Lower lobe of right lung (tissue), 2 donors: ENCODE measurements around the gene ASB9. TPM values are rescaled to one million over a fixed set of nuclear protein-coding genes. Genes with fewer than 3 reads are reported as not detected.
"Not testable (repeated sequence)": the region's sequence is repeated elsewhere in the genome, so short reads cannot be mapped to it uniquely, and the experiment has no call there.

Experiments used
- ATAC-seq, 2 donors: fragments of 200-7000 bp; cut with Tn5 transposase; one replicate each; pipeline ENCODE4 v1.9.1; 2020 to 2022; ENCODE audit warnings: mild to moderate bottlenecking in 2 of 2, moderate library complexity in 2 of 2
- DNase-seq: peaks from one replicate; pipeline ENCODE4 v3.0.0-alpha.2; 2020
- H3K27ac ChIP-seq: fragments of 200-600 bp; one replicate; pipeline ENCODE4 v1.8.0; 2022
- H3K27me3 ChIP-seq: fragments of 200-600 bp; one replicate; pipeline ENCODE4 v1.8.0; 2022; ENCODE audit warnings: low read depth
- H3K36me3 ChIP-seq: fragments of 200-600 bp; one replicate; pipeline ENCODE4 v1.8.0; 2022; ENCODE audit warnings: mild to moderate bottlenecking
- H3K4me1 ChIP-seq: fragments of 200-600 bp; one replicate; pipeline ENCODE4 v1.8.0; 2022
- H3K4me3 ChIP-seq: fragments of 200-600 bp; one replicate; pipeline ENCODE4 v1.8.0; 2022; ENCODE audit warnings: mild to moderate bottlenecking
- H3K9me3 ChIP-seq: fragments of 200-600 bp; one replicate; pipeline ENCODE4 v1.8.0; 2022
- intact Hi-C: fragments of 100-400 bp; cut with DNase I; formaldehyde crosslinking; loops from one replicate; pipeline ENCODE4 v1.11.0; 2022
- total RNA-seq: library from RNA; stranded (reverse); fragmentation: NEBNext Ultra II Directional; extraction: Animal tissue kit (Norgen Biotek cat#: 25700); gene quantifications from one replicate; pipeline ENCODE4 v1.2.1, GENCODE V29; 2021
- TF ChIP-seq, protein P1 (sequence below): fragments of 200-600 bp; IDR thresholded peaks from one replicate; pipeline ENCODE4 v1.8.0; 2022; ENCODE audit warnings: antibody characterized with exemption, mild to moderate bottlenecking
- donor health status: DM: no; HTN: yes; CAD: no; lungs with severe emphysema.

The ASB9 gene
- total RNA-seq, 1 donor from 2014 or later: 6.0 TPM

GRCh38 chrX:15202454-15203177 is 67.3 kb downstream of the ASB9 start:
- ATAC-seq: no peak
- Histone ChIP-seq H3K27ac (no peak overlapping the region), H3K4me3 (no peak overlapping the region), H3K27me3 (no peaks in the 10 kb centered on the region), H3K36me3 (no peaks in the 10 kb centered on the region), H3K4me1 (no peaks in the 10 kb centered on the region), H3K9me3 (no peaks in the 10 kb centered on the region)
- intact Hi-C loops: no loop called here
- TF ChIP-seq, protein P1, sequence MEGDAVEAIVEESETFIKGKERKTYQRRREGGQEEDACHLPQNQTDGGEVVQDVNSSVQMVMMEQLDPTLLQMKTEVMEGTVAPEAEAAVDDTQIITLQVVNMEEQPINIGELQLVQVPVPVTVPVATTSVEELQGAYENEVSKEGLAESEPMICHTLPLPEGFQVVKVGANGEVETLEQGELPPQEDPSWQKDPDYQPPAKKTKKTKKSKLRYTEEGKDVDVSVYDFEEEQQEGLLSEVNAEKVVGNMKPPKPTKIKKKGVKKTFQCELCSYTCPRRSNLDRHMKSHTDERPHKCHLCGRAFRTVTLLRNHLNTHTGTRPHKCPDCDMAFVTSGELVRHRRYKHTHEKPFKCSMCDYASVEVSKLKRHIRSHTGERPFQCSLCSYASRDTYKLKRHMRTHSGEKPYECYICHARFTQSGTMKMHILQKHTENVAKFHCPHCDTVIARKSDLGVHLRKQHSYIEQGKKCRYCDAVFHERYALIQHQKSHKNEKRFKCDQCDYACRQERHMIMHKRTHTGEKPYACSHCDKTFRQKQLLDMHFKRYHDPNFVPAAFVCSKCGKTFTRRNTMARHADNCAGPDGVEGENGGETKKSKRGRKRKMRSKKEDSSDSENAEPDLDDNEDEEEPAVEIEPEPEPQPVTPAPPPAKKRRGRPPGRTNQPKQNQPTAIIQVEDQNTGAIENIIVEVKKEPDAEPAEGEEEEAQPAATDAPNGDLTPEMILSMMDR: no peak
- DNase-seq: no peak

DNA sequence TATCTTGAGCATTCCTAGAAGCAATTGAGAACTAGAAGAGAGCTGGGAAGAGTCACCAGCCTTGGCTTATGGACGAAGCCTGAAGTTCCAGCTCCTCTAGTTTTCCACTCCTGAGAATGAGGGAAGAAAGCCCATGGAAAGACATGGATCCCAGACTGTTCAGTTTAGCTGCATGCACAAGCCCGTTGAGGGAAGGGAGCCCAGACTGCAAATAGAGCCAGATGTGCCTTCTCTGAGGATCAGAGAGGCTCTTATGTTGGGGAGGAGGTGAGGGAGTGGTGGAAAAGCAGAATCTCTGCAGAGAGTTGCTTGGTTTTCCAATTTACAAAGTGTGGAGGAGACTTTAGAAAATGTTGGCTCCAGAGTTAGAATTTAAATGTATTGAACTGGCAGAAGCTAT is 69.0 kb downstream of the ASB9 start:
- TF ChIP-seq, protein P1: no peak
- DNase-seq (no peak), ATAC-seq (no peak)
- no peaks in the 10 kb centered on the region for H3K27me3 ChIP-seq
- intact Hi-C loops: no loop called here
- H3K4me3 ChIP-seq: no peak overlapping the region
- H3K4me1 ChIP-seq: no peaks in the 10 kb centered on the region
- H3K9me3 ChIP-seq: no peaks in the 10 kb centered on the region
- no peaks in the 10 kb centered on the region for H3K36me3 ChIP-seq
- H3K27ac ChIP-seq: no peak overlapping the region

- H3K27me3 ChIP-seq, ATAC-seq, H3K4me3 ChIP-seq, H3K4me1 ChIP-seq, DNase-seq, H3K27ac ChIP-seq, H3K36me3 ChIP-seq, intact Hi-C loops, H3K9me3 ChIP-seq: not testable (repeated sequence)
These were observed 71.2 kb downstream of the ASB9 start for GRCh38 chrX:15198608-15199202.

- ATAC-seq (no peak), DNase-seq (no peak)
- H3K27me3 ChIP-seq: no peaks in the 10 kb centered on the region
- H3K4me1 ChIP-seq: no peaks in the 10 kb centered on the region
- H3K9me3 ChIP-seq: no peaks in the 10 kb centered on the region
- H3K4me3 ChIP-seq: no peak overlapping the region
- no peaks in the 10 kb centered on the region for H3K36me3 ChIP-seq
- intact Hi-C loops: no loop called here
- no peak overlapping the region for H3K27ac ChIP-seq
- TF ChIP-seq, protein P1: no peak
These were observed 75.7 kb downstream of the ASB9 start for GRCh38 chrX:15194146-15194545.

Other genes with a start within 250 kb of the ASB9 start
- gene ASB11, start 45.6 kb upstream of the ASB9 start, total RNA-seq: not detected
- 27.1 TPM for gene PIGA, start 65.4 kb upstream of the ASB9 start, total RNA-seq
- 44.0 TPM for gene VEGFD, start 114.3 kb upstream of the ASB9 start, total RNA-seq
- 19.8 TPM for gene PIR, start 223.2 kb upstream of the ASB9 start, total RNA-seq
- 3.0 TPM for gene BMX, start 230.7 kb upstream of the ASB9 start, total RNA-seq